Epithelial cell of proximal tubule (primary cell): ENCODE measurements around the gene YIPF6. TPM values are rescaled to one million over a fixed set of nuclear protein-coding genes. Genes with fewer than 3 reads are reported as not detected.

Experiments used
- DNase-seq: peaks from one replicate; pipeline ENCODE4 v3.0.0-alpha.2; 2011; ENCODE audit warnings: low read depth
- H3K4me3 ChIP-seq: 2 replicates; pipeline ENCODE4 v1.5.1; 2011; ENCODE audit warnings: low read depth, mild to moderate bottlenecking, low read length
- total RNA-seq: library from RNA; depleted of rRNA; stranded (reverse); fragments of >200 nt; gene quantifications from 2 replicates; pipeline ENCODE4 v1.2.3, GENCODE V29; 2015
- TF ChIP-seq, protein P1 (sequence below): conservative IDR thresholded peaks from 2 replicates; pipeline ENCODE4 v1.5.1; 2012; ENCODE audit warnings: low read depth, mild to moderate bottlenecking, low read length

Gene YIPF6, protein sequence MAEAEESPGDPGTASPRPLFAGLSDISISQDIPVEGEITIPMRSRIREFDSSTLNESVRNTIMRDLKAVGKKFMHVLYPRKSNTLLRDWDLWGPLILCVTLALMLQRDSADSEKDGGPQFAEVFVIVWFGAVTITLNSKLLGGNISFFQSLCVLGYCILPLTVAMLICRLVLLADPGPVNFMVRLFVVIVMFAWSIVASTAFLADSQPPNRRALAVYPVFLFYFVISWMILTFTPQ
- total RNA-seq, result 17.6 and 23.9 TPM in 2 replicates

DNA sequence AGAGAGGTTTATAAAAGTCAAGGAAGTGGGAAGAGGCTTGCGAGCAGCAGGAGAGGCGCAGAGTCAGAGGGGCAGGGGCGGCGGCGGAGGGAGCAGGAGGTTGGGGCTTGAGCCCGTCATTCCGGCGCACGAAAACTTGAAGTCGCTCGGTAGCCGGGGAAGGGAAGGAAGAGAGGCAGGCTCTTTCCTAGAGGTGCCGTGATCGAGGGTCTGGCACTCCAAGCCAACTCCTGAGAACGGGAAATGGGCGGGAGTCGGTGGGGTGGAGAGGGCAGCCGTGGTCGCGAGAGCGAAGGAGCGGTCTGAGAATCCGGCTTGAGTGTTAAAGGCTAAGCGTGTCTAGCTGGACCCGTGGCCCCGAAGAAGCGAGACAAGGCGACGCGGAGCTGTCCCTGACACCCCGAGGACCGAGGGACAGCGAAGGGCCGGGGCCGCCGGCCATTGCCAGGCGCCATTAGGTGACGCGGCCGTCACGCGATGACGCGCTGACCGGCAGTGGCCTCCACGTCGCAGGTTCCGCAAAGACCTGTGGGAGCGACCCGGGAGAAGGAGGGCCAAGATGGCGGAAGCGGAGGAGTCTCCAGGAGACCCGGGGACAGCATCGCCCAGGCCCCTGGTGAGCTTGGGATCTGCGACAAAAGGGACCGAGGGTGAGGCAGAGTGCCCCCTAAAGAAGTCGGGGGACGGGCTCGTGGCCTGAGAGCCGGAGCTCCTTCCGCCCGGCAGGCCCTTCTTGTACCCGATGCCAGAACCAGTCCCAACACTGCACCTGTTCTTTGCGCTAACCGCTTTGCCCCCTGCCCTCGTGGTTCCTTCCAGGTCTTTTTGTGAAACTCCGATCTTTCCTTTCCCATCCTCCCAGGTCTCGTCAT is at the start of gene YIPF6:
YIPF6 (plus strand) TSS at position 544 of the 872 bp plus-strand sequence; CDS start at position 560, 16 bp downstream.
- TF ChIP-seq, protein P1, sequence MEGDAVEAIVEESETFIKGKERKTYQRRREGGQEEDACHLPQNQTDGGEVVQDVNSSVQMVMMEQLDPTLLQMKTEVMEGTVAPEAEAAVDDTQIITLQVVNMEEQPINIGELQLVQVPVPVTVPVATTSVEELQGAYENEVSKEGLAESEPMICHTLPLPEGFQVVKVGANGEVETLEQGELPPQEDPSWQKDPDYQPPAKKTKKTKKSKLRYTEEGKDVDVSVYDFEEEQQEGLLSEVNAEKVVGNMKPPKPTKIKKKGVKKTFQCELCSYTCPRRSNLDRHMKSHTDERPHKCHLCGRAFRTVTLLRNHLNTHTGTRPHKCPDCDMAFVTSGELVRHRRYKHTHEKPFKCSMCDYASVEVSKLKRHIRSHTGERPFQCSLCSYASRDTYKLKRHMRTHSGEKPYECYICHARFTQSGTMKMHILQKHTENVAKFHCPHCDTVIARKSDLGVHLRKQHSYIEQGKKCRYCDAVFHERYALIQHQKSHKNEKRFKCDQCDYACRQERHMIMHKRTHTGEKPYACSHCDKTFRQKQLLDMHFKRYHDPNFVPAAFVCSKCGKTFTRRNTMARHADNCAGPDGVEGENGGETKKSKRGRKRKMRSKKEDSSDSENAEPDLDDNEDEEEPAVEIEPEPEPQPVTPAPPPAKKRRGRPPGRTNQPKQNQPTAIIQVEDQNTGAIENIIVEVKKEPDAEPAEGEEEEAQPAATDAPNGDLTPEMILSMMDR, result no peak
- DNase-seq, result no peak
- H3K4me3 ChIP-seq, result peak within 1 kb of the TSS; percentile 80

DNA sequence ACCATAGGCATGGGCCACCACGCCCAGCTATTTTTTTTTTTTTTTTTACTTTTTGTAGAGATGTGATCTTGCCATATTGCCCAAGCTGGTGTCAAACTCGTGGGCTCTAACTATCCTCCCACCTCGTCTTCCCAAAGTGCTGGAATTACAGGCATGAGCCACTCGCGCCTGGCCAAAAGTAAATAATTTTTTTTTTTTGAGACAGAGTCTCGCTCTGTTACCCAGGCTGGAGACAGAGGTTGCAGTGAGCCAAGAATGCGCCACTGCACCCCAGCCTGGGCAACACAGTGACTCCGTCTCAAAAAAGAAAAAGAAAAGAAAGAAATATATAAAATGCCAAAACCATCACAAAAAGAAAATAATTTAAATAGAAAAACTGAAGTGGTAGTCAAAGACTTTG is 47.1 kb upstream of the YIPF6 start:
- H3K4me3 ChIP-seq, result no peak overlapping the region
- no peak for DNase-seq

DNA sequence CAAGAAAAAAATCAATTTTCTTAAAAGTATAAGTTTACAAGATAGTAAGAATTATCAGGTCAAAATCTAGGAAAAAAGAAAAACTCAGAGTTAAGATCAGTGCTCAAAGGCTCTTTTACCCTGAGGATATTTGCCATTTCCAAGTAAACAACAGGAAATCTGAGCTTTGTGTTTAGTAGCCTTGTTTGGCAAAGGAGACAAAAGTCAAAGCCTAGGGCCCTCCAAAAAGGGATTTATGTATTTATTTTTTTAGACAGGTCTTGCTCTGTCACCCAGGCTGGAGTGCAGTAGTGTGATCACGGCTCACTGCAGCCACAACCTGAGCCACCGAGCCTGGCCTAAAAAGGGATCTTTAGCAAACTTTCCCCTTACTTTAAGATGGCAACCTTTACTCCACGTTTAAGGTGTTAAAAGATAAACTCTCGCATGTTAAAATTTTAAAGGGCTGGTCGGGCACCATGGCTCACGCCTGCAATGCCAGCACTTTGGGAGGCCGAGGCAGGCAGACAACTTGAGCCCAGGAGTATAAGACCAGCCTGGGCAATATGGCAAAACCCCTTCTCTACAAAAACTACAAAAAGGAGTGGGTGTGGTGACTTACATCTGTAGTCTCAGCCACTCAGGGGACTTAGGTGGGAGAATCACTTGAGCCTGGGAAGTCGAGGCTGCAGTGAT is 44.2 kb upstream of the YIPF6 start:
- TF ChIP-seq, protein P1, result no peak
- no peak for DNase-seq
- no peak overlapping the region for H3K4me3 ChIP-seq

More for the DNA sequence above, 47.1 kb upstream of the YIPF6 start:
- TF ChIP-seq, protein P1, result no peak

DNA sequence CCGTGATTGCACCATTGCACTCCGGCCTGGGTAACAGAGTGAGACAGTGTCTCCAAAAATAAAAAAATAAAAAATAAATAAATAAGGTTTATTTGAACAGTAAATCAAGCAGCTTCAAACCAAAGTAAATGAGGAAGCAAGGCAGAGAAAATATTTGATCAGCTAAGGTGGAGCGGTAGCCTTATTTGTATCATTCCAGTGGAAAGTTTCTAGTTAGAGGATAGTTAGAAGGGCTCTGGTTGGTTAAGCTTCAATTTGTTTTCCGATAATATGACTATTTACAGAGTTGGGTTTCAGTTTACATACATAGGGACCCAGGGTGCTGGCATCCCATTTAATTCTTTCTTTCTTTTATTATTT is 43.7 kb upstream of the YIPF6 start:
- no peak overlapping the region for H3K4me3 ChIP-seq
- DNase-seq, result no peak
- TF ChIP-seq, protein P1, result no peak

DNA sequence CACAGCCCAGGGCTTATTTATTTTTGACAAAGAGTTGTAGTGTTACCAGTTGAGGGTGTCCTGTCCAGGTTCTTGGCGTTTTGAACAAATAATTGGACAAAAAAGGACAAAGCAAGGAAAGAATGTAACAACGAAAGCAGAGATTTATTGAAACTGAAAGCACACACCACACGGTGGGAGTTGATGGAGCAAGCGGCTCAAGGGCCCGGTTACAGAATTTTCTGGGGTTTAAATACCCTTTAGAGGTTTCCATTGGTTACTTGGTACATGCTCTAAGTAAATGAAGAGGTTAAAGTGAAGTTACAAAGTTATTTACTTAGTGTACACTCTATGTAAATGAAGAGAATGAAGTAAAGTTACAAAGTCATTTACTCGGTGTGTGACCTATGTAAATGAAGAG is 37.8 kb upstream of the YIPF6 start:
- TF ChIP-seq, protein P1, result no peak
- H3K4me3 ChIP-seq, result no peak overlapping the region
- no peak for DNase-seq

DNA sequence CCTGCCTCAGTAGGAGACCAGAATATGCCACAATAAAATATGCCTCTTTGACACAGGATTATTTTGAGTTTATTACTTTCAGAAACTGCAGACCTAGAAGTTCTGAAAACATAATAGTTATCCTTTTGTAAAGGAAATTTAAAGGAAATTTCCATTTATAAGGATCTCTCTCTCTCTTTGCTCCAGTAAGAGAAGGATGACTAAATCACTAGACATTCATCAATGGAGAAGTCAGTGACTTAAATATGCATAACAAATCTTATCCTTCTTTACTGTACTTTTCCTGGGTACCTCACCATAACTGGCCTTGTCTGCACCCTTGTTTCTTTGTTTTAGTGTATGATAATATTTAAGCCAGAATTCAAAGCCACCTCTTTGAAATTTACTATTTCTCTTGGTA is 37.3 kb upstream of the YIPF6 start:
- H3K4me3 ChIP-seq, result no peak overlapping the region
- TF ChIP-seq, protein P1, result no peak
- no peak for DNase-seq
